MM.1S (cell line): ENCODE measurements around the gene CDCA4.

ENCODE experiments used
- DNase-seq: peaks from one replicate; pipeline ENCODE4 v3.0.0-alpha.2; 2015
- H2AFZ ChIP-seq: fragments of 300-600 bp; sonication (generic); 2 replicates; pipeline ENCODE4 v1.6.0; 2016; ENCODE audit warnings: antibody characterized with exemption, low read length
- H3F3A ChIP-seq: fragments of 300-600 bp; sonication (generic); 2 replicates; pipeline ENCODE4 v1.6.1; 2016; ENCODE audit warnings: mild to moderate bottlenecking, antibody characterized with exemption, low read length, moderate library complexity, mixed read lengths; ENCODE audit not compliant: insufficient read depth
- H3K27ac ChIP-seq: fragments of 300-600 bp; sonication (generic); 2 replicates; pipeline ENCODE4 v1.5.1; 2016; ENCODE audit warnings: mild to moderate bottlenecking, low read length
- H3K27me3 ChIP-seq: fragments of 300-600 bp; sonication (generic); replicated peaks from 2 replicates; pipeline ENCODE4 v1.6.0; 2016; ENCODE audit warnings: low read length; ENCODE audit not compliant: insufficient read depth
- H3K36me3 ChIP-seq: fragments of 300-600 bp; sonication (generic); replicated peaks from 2 replicates; pipeline ENCODE4 v1.6.1; 2016; ENCODE audit warnings: mild to moderate bottlenecking, low read length, mixed read lengths; ENCODE audit not compliant: insufficient read depth
- H3K4me1 ChIP-seq: fragments of 300-600 bp; sonication (generic); 2 replicates; pipeline ENCODE4 v1.6.1; 2016; ENCODE audit warnings: low read length, mixed read lengths
- H3K4me2 ChIP-seq: fragments of 300-600 bp; sonication (generic); 2 replicates; pipeline ENCODE4 v1.6.0; 2016; ENCODE audit warnings: low read depth, low read length
- H3K4me3 ChIP-seq: fragments of 300-600 bp; sonication (generic); 2 replicates; pipeline ENCODE4 v1.5.1; 2016; ENCODE audit warnings: low read length, mixed read lengths
- H3K79me2 ChIP-seq: fragments of 300-600 bp; sonication (generic); 2 replicates; pipeline ENCODE4 v1.6.1; 2016; ENCODE audit warnings: mixed run types, low read length, mixed read lengths
- H3K9ac ChIP-seq: fragments of 300-600 bp; sonication (generic); 2 replicates; pipeline ENCODE4 v1.6.1; 2016; ENCODE audit warnings: low read length, mixed read lengths
- H3K9me2 ChIP-seq: fragments of 300-600 bp; sonication (generic); replicated peaks from 2 replicates; pipeline ENCODE4 v1.6.1; 2016; ENCODE audit warnings: mild to moderate bottlenecking, low read length, mixed read lengths; ENCODE audit not compliant: insufficient read depth
- H3K9me3 ChIP-seq: fragments of 300-600 bp; sonication (generic); replicated peaks from 2 replicates; pipeline ENCODE4 v1.6.1; 2016; ENCODE audit warnings: mild to moderate bottlenecking, low read length, mixed read lengths; ENCODE audit not compliant: insufficient read depth
- H4K20me1 ChIP-seq: fragments of 300-600 bp; sonication (generic); 2 replicates; pipeline ENCODE4 v1.6.1; 2016; ENCODE audit warnings: mild to moderate bottlenecking, low read length, moderate library complexity, mixed read lengths; ENCODE audit not compliant: insufficient read depth
- CTCF ChIP-seq: fragments of 300-600 bp; sonication (generic); IDR thresholded peaks from 2 replicates; pipeline ENCODE4 v1.5.1; 2016; ENCODE audit warnings: antibody characterized with exemption, low read length, mixed read lengths
- EZH2 ChIP-seq: fragments of 300-600 bp; sonication (generic); optimal IDR thresholded peaks from 2 replicates; pipeline ENCODE3; 2017; ENCODE audit warnings: low read depth, mild to moderate bottlenecking, antibody characterized with exemption, low read length, mixed read lengths
- EZH2phosphoT487 ChIP-seq: fragments of 300-600 bp; sonication (generic); IDR thresholded peaks from 2 replicates; pipeline ENCODE4 v1.6.1; 2018; ENCODE audit warnings: antibody characterized with exemption, low read length

Gene CDCA4

DNA sequence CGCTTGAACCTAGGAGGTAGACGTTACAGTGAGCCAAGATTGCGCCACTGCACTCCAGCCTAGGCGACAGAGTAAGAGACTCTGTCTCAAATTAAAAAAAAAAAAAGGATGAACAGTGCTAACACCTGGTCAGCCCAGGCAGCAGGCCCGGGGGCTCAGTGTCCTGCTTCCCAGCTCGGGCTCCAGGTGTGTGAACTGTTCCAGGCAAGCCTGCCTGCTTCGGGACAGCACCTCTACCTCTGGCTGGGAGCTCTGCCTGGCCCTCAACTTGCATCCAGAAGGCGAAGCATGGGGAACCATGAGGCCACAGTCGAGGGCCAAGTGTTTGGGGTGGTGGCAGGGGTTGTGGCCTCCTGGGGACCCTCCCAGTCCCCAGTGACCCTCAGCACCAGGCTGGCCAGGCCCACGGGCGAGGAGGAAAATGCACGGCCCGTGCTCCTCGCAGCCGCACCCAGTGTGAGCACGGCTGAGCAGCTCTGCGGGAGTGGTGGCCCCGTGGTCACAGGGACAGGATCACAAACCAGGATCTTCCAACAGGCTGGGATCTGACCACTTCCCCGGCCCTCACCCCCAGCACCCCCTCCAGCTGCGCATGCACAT lies 15.5 kb downstream of the CDCA4 start:
- no peak overlapping the region for H2AFZ ChIP-seq
- no peaks in the 10 kb centered on the region for H3K27me3 ChIP-seq
- no peaks in the 10 kb centered on the region for H3K4me1 ChIP-seq
- no peak for TF ChIP-seq EZH2
- no peak for TF ChIP-seq CTCF
- no peaks in the 10 kb centered on the region for H4K20me1 ChIP-seq
- H3K36me3 ChIP-seq = no peaks in the 10 kb centered on the region; the same call in 1 of the 2 replicates
- peaks cover 8% of the 10 kb centered on the region for H3K79me2 ChIP-seq
- no peak overlapping the region for H3K4me2 ChIP-seq
- H3K27ac ChIP-seq = no peak overlapping the region
- no peak for DNase-seq
- no peaks in the 10 kb centered on the region for H3F3A ChIP-seq
- H3K9me2 ChIP-seq = no peaks in the 10 kb centered on the region
- H3K9ac ChIP-seq = no peak overlapping the region
- no peak overlapping the region for H3K4me3 ChIP-seq
- H3K9me3 ChIP-seq = no peaks in the 10 kb centered on the region

GRCh38 chr14:104999361-104999760 lies 21.5 kb downstream of the CDCA4 start:
- TF ChIP-seq CTCF = no peak
- TF ChIP-seq EZH2 = no peak
- no peak for TF ChIP-seq EZH2phosphoT487
- H3K4me1 ChIP-seq = no peaks in the 10 kb centered on the region
- H4K20me1 ChIP-seq = no peaks in the 10 kb centered on the region
- H3K4me2 ChIP-seq = no peak overlapping the region
- DNase-seq = no peak
- H3F3A ChIP-seq = no peaks in the 10 kb centered on the region
- H3K36me3 ChIP-seq = no peaks in the 10 kb centered on the region
- no peaks in the 10 kb centered on the region for H3K9me2 ChIP-seq
- H3K9ac ChIP-seq = no peak overlapping the region
- no peaks in the 10 kb centered on the region for H3K27me3 ChIP-seq
- H3K27ac ChIP-seq = no peak overlapping the region
- H3K9me3 ChIP-seq = no peaks in the 10 kb centered on the region
- H2AFZ ChIP-seq = no peak overlapping the region
- H3K4me3 ChIP-seq = no peak overlapping the region
- no peaks in the 10 kb centered on the region for H3K79me2 ChIP-seq

DNA sequence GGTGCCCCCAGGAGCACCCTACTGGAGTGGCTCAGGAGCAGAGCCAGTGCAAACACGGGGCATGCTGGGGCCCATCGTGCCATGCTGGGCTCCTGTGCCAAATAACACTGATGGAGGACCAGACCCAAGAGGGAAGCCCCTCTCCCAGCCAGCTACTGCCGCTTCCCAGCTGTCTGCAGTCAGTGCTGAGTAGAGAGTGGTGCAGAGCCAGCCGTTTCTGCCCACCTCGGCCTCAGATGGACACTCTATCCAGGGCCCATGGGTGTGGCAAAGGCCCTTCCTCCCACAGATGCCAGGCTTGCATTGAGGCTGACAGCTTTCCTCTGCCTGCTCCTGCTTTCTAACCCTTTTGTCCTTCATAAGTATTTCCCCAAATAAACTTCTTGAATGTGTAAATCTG lies 22.1 kb downstream of the CDCA4 start:
- H3K79me2 ChIP-seq = no peaks in the 10 kb centered on the region
- H3F3A ChIP-seq = no peaks in the 10 kb centered on the region
- no peak overlapping the region for H3K4me2 ChIP-seq
- H3K27me3 ChIP-seq = no peaks in the 10 kb centered on the region
- no peak overlapping the region for H3K9ac ChIP-seq
- no peak overlapping the region for H3K27ac ChIP-seq
- H3K9me2 ChIP-seq = no peaks in the 10 kb centered on the region
- TF ChIP-seq EZH2phosphoT487 (no peak), EZH2 (no peak), CTCF (no peak)
- H4K20me1 ChIP-seq = no peaks in the 10 kb centered on the region
- H3K4me1 ChIP-seq = no peaks in the 10 kb centered on the region
- H3K4me3 ChIP-seq = no peak overlapping the region
- DNase-seq = no peak
- H3K36me3 ChIP-seq = no peaks in the 10 kb centered on the region
- no peaks in the 10 kb centered on the region for H3K9me3 ChIP-seq
- no peak overlapping the region for H2AFZ ChIP-seq
